ENCODE data around the gene TENM4.

- TF ChIP-seq CTCF (tag by site-specific recombination; IDR thresholded peaks at IDR 0.05) (no peak), ZNF654 (tag by site-specific recombination; IDR thresholded peaks at IDR 0.05; ENCODE audit: low read depth) (no peak), BCL11A (tag by site-specific recombination; IDR thresholded peaks at IDR 0.05; ENCODE audit: low read depth) (no peak), ZNF174 (tag by site-specific recombination; IDR thresholded peaks at IDR 0.05) (no peak)
These were observed 423.0 kb downstream of the TENM4 start for GRCh38 chr11:79017811-79018210.
